Body of pancreas (tissue), 4 donors: ENCODE results near the gene DEFB132. TPM values are rescaled to one million over a fixed set of nuclear protein-coding genes. Genes with fewer than 3 reads are reported as not detected.

Source experiments
- ATAC-seq: fragments of 150-250 bp; one replicate; pipeline ENCODE4 v1.9.1; 2016
- DNase-seq, 4 donors: peaks; one replicate each; pipeline ENCODE4 v3.0.0-alpha.2; 2019
- H3K27ac ChIP-seq, 4 donors: fragments of 200-600 bp; sonication (generic); 1 replicate in 3 of 4; 2 replicates in 1 of 4; pipeline versions ENCODE4 v1.5.1 to v1.6.1; 2016 to 2019; ENCODE audit warnings: mild to moderate bottlenecking in 1 of 4, mixed read lengths in 1 of 4, moderate library complexity in 1 of 4
- H3K27me3 ChIP-seq, 2 donors: fragments of 200-600 bp; sonication (generic); one replicate each; pipeline ENCODE4 v1.6.0; 2016; ENCODE audit warnings: mild to moderate bottlenecking in 1 of 2
- H3K36me3 ChIP-seq, 2 donors: fragments of 200-600 bp; sonication (generic); replicated peaks in 1 of 2; 2 replicates each; pipeline ENCODE4 v1.5.1; 2016; ENCODE audit warnings: low read depth in 2 of 2; ENCODE audit not compliant: insufficient read depth in 1 of 2
- H3K4me1 ChIP-seq: fragments of 200-600 bp; sonication (generic); one replicate; pipeline ENCODE4 v1.6.0; 2016
- H3K4me3 ChIP-seq, 2 donors: fragments of 200-600 bp; sonication (generic); 1 replicate in 1 of 2; 2 replicates in 1 of 2; pipeline ENCODE4 v1.5.1; 2016 to 2019
- H3K9me3 ChIP-seq, 3 donors: fragments of 200-600 bp; sonication (generic); 1 replicate in 2 of 3; 2 replicates in 1 of 3; pipeline ENCODE4 v1.5.1; 2016
- CTCF ChIP-seq, 7 experiments: fragments of 450-650 bp in 4 of 7; fragments of 200-600 bp in 3 of 7; sonication (generic) in 3 of 7; IDR thresholded peaks; one replicate each; pipeline ENCODE4 v1.5.1; 2016 to 2019; ENCODE audit warnings: antibody characterized with exemption in 7 of 7
- POLR2A ChIP-seq, 3 donors: fragments of 450-650 bp; IDR thresholded peaks; one replicate each; pipeline ENCODE4 v1.6.1; 2016; ENCODE audit warnings: antibody characterized with exemption in 3 of 3, mild to moderate bottlenecking in 2 of 3
- WGBS, 2 donors: methylation state at CpG; one replicate each; pipeline ENCODE4 v1.1.5; 2017; 5-methylcytosine and 5-hydroxymethylcytosine counted together
- intact Hi-C: fragments of 100-400 bp; cut with DNase I; formaldehyde crosslinking; loops from one replicate; pipeline ENCODE4 v1.15.1; 2023
- total RNA-seq, 2 donors: library from RNA; depleted of rRNA; stranded (reverse); fragments of >200 nt; gene quantifications; one replicate each; pipeline ENCODE4 v1.1.0, GENCODE V29; 2016

DEFB132 gene
- total RNA-seq, 2 donors from 2014 or later: not detected

- no peak for DNase-seq
- Histone ChIP-seq H3K36me3 (no peaks in the 10 kb centered on the region), H3K27me3 (no peaks in the 10 kb centered on the region), H3K27ac (no peak overlapping the region), H3K9me3 (no peaks in the 10 kb centered on the region), H3K4me1 (no peaks in the 10 kb centered on the region), H3K4me3 (no peak overlapping the region)
- intact Hi-C loops: no loop called here
- no peak for TF ChIP-seq CTCF (IDR thresholded peaks at IDR 0.05)
- TF ChIP-seq POLR2A (IDR thresholded peaks at IDR 0.05): no peak
- no peak for ATAC-seq
- WGBS, 2 donors: 75 to 80% methylated on average over 3 of the region's 3 CpGs
Measured at GRCh38 chr20:284172-284571, 26.6 kb downstream of the DEFB132 start.

DNA sequence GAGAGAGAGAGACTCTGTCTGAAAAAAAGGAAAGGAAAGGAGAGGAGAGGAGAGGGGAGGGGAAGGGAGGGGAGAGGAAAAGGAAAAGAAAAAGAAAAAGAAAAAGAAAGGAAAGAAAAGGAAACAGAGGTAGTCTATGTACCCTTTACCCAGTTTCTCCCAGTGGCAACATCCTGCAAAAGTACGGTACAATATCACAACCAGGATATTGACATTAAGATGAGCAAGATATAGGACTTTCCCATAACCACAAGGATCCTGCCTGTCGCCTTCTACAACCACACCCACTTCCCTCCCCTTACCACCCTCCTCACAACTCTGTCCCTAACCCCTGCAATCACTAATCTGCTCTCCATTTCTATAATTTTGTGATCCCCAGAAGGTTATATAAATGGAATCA lies 29.0 kb downstream of the DEFB132 start:
- no peak for TF ChIP-seq POLR2A (IDR thresholded peaks at IDR 0.05)
- no peak for TF ChIP-seq CTCF (IDR thresholded peaks at IDR 0.05)
- no peak overlapping the region for H3K4me3 ChIP-seq
- H3K27ac ChIP-seq: no peak overlapping the region
- H3K9me3 ChIP-seq: no peaks in the 10 kb centered on the region
- intact Hi-C loops: no loop called here
- no peak for DNase-seq
- ATAC-seq: no peak
- H3K36me3 ChIP-seq: no peaks in the 10 kb centered on the region
- peaks cover 14% of the 10 kb centered on the region for H3K4me1 ChIP-seq
- H3K27me3 ChIP-seq: no peaks in the 10 kb centered on the region
- WGBS, 2 donors: 38 to 47% methylated on average over 2 of the region's 2 CpGs

DNA sequence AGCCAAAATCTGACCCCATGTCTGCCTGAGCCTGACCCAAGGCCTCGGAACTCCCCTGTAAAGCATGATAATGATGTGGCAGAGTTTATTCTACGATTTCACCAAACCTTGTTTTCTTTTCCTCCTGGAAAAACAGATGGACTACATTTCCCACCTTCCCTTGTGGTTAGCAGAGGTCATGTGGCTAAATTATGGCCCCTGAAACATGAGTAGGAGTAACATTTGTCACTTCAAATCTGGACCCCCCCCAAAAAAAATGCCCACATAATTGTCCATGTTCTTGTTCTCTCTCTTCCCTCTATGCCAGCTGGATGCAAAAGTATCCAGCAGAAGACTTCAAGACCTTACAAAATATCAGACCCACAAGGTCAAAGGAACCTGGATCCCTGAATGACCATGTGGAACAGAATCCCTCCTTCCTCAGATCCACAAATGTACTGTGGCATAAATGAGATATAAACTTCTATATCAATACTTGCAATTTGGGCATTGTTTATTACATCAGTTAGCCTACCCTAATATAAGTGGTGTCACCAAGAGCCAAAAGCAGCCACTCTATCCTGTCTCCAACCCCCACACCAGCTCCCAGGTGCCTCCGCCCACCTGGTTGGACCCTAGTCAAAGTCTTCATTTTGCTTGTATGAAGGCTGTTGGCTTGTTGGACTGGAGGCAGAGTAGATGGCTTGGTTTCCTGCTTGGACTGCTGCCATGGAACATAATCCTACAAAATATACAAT lies 31.6 kb downstream of the DEFB132 start:
- DNase-seq (peak in 1 of 4 donors; percentile 18), ATAC-seq (no peak)
- Histone ChIP-seq H3K4me3 (no peak overlapping the region), H3K27me3 (no peaks in the 10 kb centered on the region), H3K36me3 (no peaks in the 10 kb centered on the region), H3K4me1 (peaks cover 14% of the 10 kb centered on the region), H3K27ac (no peak overlapping the region), H3K9me3 (no peaks in the 10 kb centered on the region)
- TF ChIP-seq POLR2A (IDR thresholded peaks at IDR 0.05): no peak
- no peak for TF ChIP-seq CTCF (IDR thresholded peaks at IDR 0.05)
- intact Hi-C loops: no loop called here
- 93 to 96% methylated on average over 3 of the region's 3 CpGs for WGBS, 2 donors

DNA sequence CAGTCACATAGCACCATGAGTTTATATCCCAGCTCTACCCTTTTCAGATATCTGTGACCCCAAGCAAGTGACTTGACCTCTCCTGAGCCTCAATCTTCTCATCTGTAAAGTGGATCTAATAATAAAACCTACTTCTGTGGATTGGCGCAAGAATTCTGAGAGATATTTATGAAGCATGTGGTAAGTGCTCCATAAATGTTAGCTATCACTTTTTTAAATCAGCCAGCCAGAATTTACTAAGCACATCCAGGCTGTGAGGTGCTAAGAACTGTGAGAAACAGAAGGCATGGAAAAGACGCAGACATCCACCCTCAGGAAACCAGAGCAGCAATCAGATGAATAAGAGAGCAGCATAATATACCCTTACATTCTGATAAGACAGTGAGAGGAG lies 32.2 kb downstream of the DEFB132 start:
- DNase-seq (no peak), ATAC-seq (no peak)
- no peaks in the 10 kb centered on the region for H3K36me3 ChIP-seq
- no peaks in the 10 kb centered on the region for H3K9me3 ChIP-seq
- H3K27ac ChIP-seq: peak overlapping the region in 3 of 4 donors; percentile 73 to 80 (median 80)
- H3K4me3 ChIP-seq: peak overlapping the region; percentile 33 to 74
- intact Hi-C loops: no loop called here
- no peak for TF ChIP-seq CTCF (IDR thresholded peaks at IDR 0.05)
- no peak for TF ChIP-seq POLR2A (IDR thresholded peaks at IDR 0.05)
- H3K27me3 ChIP-seq: no peaks in the 10 kb centered on the region
- 23 to 41% methylated on average over 2 of the region's 2 CpGs for WGBS, 2 donors
- peaks cover 14% of the 10 kb centered on the region for H3K4me1 ChIP-seq
